HepG2 (cell line): ENCODE results near the gene RNASE8. TPM values are rescaled to one million over a fixed set of nuclear protein-coding genes. Genes with fewer than 3 reads are reported as not detected.

ENCODE experiments used
- CREB1 ChIP-seq, 2 experiments: fragments of 450-650 bp in 1 of 2; IDR thresholded peaks; 2 replicates each; pipeline ENCODE4 v1.6.1; 2016 to 2017; ENCODE audit warnings: control low read depth in 1 of 2, mild to moderate bottlenecking in 1 of 2, missing compliant biosample characterization in 1 of 2, missing genetic modification characterization in 1 of 2
- HMGXB3 ChIP-seq: sonication (generic); formaldehyde crosslinking; IDR thresholded peaks from 2 replicates; pipeline ENCODE4 v1.4.0; 2020; ENCODE audit warnings: missing genetic modification reagents, borderline replicate concordance
- JDP2 ChIP-seq: sonication (generic); formaldehyde crosslinking; IDR thresholded peaks from 2 replicates; pipeline ENCODE4 v1.8.1; 2022; ENCODE audit warnings: missing genetic modification reagents, borderline replicate concordance
- MEIS1 ChIP-seq: sonication (generic); formaldehyde crosslinking; IDR thresholded peaks from 2 replicates; pipeline ENCODE4 v1.9.0; 2021; ENCODE audit warnings: mild to moderate bottlenecking, missing genetic modification reagents, moderate library complexity, borderline replicate concordance
- PRMT3 ChIP-seq: sonication (generic); formaldehyde crosslinking; IDR thresholded peaks from 2 replicates; pipeline ENCODE4 v1.8.1; 2022; ENCODE audit warnings: low read depth, mild to moderate bottlenecking, moderate library complexity, missing genetic modification reagents, borderline replicate concordance
- ZBTB14 ChIP-seq: sonication (generic); formaldehyde crosslinking; IDR thresholded peaks from 2 replicates; pipeline ENCODE4 v1.4.0; 2020; ENCODE audit warnings: missing genetic modification reagents
- ZNF136 ChIP-seq: sonication (generic); formaldehyde crosslinking; IDR thresholded peaks from 2 replicates; pipeline ENCODE4 v1.8.1; 2022; ENCODE audit warnings: low read depth, mild to moderate bottlenecking, moderate library complexity, missing genetic modification reagents
- ZNF512B ChIP-seq: sonication (generic); formaldehyde crosslinking; IDR thresholded peaks from 2 replicates; pipeline ENCODE4 v1.5.1; 2020; ENCODE audit warnings: missing genetic modification reagents, mild to moderate bottlenecking, borderline replicate concordance
- ZNF570 ChIP-seq: sonication (generic); formaldehyde crosslinking; IDR thresholded peaks from 2 replicates; pipeline ENCODE4 v1.4.0; 2020; ENCODE audit warnings: mild to moderate bottlenecking, missing genetic modification reagents, borderline replicate concordance
- ZNF646 ChIP-seq: sonication (generic); formaldehyde crosslinking; IDR thresholded peaks from 2 replicates; pipeline ENCODE4 v1.9.0; 2021; ENCODE audit warnings: mild to moderate bottlenecking, missing genetic modification reagents
- ZNF816 ChIP-seq: sonication (generic); formaldehyde crosslinking; IDR thresholded peaks from 2 replicates; pipeline ENCODE4 v1.8.0; 2022; ENCODE audit warnings: missing genetic modification reagents, mild to moderate bottlenecking, borderline replicate concordance
- ZSCAN22 ChIP-seq: sonication (generic); formaldehyde crosslinking; IDR thresholded peaks from 2 replicates; pipeline ENCODE4 v1.4.0; 2020; ENCODE audit warnings: mild to moderate bottlenecking, missing genetic modification reagents
- polyA plus RNA-seq, 8 experiments: library from polyadenylated mRNA; depleted of rRNA in 3 of 8; stranded (reverse) in 7 of 8; unstranded in 1 of 8; fragments of >200 nt; fragmentation: Illumina TruSeq in 4 of 8; extraction: Trizol in 4 of 8; gene quantifications; 2 replicates each; pipeline versions ENCODE4 v1.2.1 to v1.2.3, GENCODE V29; 2011 to 2016; ENCODE audit warnings: low read depth in 4 of 8, missing spikeins in 1 of 8, mixed read lengths in 1 of 8; ENCODE audit not compliant: insufficient read depth in 1 of 8
- total RNA-seq, 5 experiments: library from RNA; depleted of rRNA; stranded (reverse); fragments of >200 nt; fragmentation: Illumina TruSeq; extraction: Trizol; gene quantifications; 2 replicates each; pipeline ENCODE4 v1.2.3, GENCODE V29; 2016; ENCODE audit warnings: low read depth in 1 of 5

RNASE8 gene
- total and polyA plus RNA-seq, 2 of the 13 experiments (the other 11 are each of a cell fraction or from before 2014, with no cell fraction given), result not detected

GRCh38 chr14:21024585-21025370, 32.8 kb upstream of the RNASE8 start, which contains the start of gene NDRG2 (continued):
- TF ChIP-seq PRMT3 (CRISPR knock-in tag), result no peak
- TF ChIP-seq CREB1 (IDR thresholded peaks at IDR 0.05), result no peak
- no peak for TF ChIP-seq CREB1 (CRISPR knock-in tag; IDR thresholded peaks at IDR 0.05)
- TF ChIP-seq ZNF646 (CRISPR knock-in tag), result no peak
- TF ChIP-seq ZNF136, result no peak
- no peak for TF ChIP-seq HMGXB3
- TF ChIP-seq ZBTB14, result no peak
- TF ChIP-seq ZNF512B (CRISPR knock-in tag), result no peak
- TF ChIP-seq ZSCAN22, result no peak
- TF ChIP-seq JDP2 (CRISPR knock-in tag), result no peak
- no peak for TF ChIP-seq ZNF570
- peak; percentile 62; the same call in 1 of the 2 replicates for TF ChIP-seq ZNF816 (CRISPR knock-in tag)
- TF ChIP-seq MEIS1 (CRISPR knock-in tag), result no peak
